Ascending aorta (tissue), 2 donors: ENCODE data around the gene SPNS2. TPM values are rescaled to one million over a fixed set of nuclear protein-coding genes. Genes with fewer than 3 reads are reported as not detected.

Source experiments
- DNase-seq, 2 donors: peaks; one replicate each; pipeline ENCODE4 v3.0.0-alpha.2; 2019; ENCODE audit warnings: low spot score in 2 of 2
- H3K27ac ChIP-seq, 2 donors: fragments of 200-600 bp; sonication (generic); one replicate each; pipeline ENCODE4 v1.5.1; 2016 to 2017; ENCODE audit warnings: mild to moderate bottlenecking in 1 of 2
- H3K27me3 ChIP-seq: fragments of 200-600 bp; sonication (generic); one replicate; pipeline ENCODE4 v1.5.1; 2017
- H3K36me3 ChIP-seq, 2 donors: fragments of 200-600 bp; sonication (generic); one replicate each; pipeline ENCODE4 v1.5.1; 2016
- H3K4me1 ChIP-seq, 2 donors: fragments of 200-600 bp; sonication (generic); one replicate each; pipeline ENCODE4 v1.5.1; 2016 to 2017; ENCODE audit warnings: mild to moderate bottlenecking in 1 of 2
- H3K4me3 ChIP-seq, 2 donors: fragments of 200-600 bp; sonication (generic); one replicate each; pipeline ENCODE4 v1.5.1; 2016 to 2017; ENCODE audit warnings: mild to moderate bottlenecking in 1 of 2
- H3K9me3 ChIP-seq, 2 donors: fragments of 200-600 bp; sonication (generic); one replicate each; pipeline ENCODE4 v1.5.1; 2016
- intact Hi-C: fragments of 100-400 bp; cut with DNase I; formaldehyde crosslinking; loops from one replicate; pipeline ENCODE4 v1.15.1; 2023
- total RNA-seq: library from RNA; depleted of rRNA; stranded (reverse); fragments of >200 nt; gene quantifications from one replicate; pipeline ENCODE4 v1.1.0, GENCODE V29; 2016
- TF ChIP-seq, protein P1 (sequence below), 3 experiments: fragments of 200-600 bp in 2 of 3; fragments of 450-650 bp in 1 of 3; sonication (generic) in 2 of 3; IDR thresholded peaks; one replicate each; pipeline ENCODE4 v1.5.1; 2016 to 2019; ENCODE audit warnings: antibody characterized with exemption in 3 of 3, mild to moderate bottlenecking in 1 of 3, moderate library complexity in 1 of 3

SPNS2 gene
- total RNA-seq, 1 donor from 2014 or later, result 107 TPM

DNA sequence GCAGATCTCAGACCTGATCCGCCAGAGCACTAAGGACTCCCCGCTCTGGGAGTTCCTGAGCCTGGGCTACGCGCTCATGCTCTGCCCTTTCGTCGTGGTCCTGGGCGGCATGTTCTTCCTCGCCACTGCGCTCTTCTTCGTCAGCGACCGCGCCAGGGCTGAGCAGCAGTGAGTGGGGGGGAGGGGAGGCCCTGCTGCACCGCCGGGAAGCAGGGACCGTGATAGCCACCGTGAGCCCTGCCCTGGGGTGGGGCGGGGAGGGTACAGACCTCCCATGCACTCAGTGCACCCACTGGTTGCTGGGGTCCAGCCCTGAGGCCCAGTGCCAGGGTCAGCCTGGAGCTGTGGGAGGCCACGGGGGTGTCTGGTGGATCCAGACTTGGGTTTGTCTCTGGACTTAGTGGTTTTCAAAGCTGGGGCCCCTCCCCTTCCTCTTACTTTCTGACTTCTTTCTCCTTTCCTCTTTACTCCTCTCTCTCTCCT lies 37.6 kb downstream of the SPNS2 start:
- peaks cover 26 to 29% of the 10 kb centered on the region in 2 donors for H3K36me3 ChIP-seq
- H3K9me3 ChIP-seq, result no peaks in the 10 kb centered on the region
- peak overlapping the region in 1 of 2 donors; percentile 71 for H3K27ac ChIP-seq
- no peak overlapping the region for H3K4me3 ChIP-seq
- intact Hi-C loops, result no loop called here
- peaks cover 4 to 20% of the 10 kb centered on the region in 2 donors for H3K4me1 ChIP-seq
- no peak for DNase-seq
- H3K27me3 ChIP-seq, result no peaks in the 10 kb centered on the region
- TF ChIP-seq, protein P1, sequence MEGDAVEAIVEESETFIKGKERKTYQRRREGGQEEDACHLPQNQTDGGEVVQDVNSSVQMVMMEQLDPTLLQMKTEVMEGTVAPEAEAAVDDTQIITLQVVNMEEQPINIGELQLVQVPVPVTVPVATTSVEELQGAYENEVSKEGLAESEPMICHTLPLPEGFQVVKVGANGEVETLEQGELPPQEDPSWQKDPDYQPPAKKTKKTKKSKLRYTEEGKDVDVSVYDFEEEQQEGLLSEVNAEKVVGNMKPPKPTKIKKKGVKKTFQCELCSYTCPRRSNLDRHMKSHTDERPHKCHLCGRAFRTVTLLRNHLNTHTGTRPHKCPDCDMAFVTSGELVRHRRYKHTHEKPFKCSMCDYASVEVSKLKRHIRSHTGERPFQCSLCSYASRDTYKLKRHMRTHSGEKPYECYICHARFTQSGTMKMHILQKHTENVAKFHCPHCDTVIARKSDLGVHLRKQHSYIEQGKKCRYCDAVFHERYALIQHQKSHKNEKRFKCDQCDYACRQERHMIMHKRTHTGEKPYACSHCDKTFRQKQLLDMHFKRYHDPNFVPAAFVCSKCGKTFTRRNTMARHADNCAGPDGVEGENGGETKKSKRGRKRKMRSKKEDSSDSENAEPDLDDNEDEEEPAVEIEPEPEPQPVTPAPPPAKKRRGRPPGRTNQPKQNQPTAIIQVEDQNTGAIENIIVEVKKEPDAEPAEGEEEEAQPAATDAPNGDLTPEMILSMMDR (IDR thresholded peaks at IDR 0.05), result no peak

DNA sequence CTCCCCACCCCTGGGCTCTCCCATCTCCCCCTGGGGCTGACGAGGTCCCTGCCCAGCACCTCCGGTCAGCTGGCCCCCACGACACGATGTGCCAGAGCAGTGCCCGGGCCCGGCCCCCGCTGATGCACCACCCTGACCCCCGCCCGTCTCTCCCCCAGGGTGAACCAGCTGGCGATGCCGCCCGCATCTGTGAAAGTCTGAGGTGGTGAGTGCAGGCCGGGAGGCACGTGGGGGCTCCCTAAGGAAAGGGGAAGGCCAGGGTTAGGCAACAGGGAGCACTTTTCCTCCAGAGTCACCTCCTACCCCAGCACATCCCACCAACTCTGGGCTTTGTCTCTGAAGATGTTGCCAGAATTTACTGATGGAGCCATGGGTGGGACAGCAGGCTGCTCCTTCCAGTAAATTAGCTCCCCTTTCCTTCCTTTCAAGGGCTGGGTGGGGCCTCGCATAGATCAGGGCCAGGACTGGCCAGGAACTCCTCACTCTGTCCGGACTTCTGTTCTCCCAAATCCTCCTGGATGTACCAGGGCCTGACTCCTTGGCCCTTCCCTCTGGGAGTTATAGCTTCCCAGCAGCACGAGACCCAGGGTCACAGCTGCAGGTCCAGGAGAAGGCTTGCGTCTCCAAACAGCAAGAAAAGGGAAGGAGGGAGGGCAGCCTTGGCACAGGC lies 38.2 kb downstream of the SPNS2 start:
- peaks cover 4 to 20% of the 10 kb centered on the region in 2 donors for H3K4me1 ChIP-seq
- H3K27me3 ChIP-seq, result no peaks in the 10 kb centered on the region
- H3K4me3 ChIP-seq, result no peak overlapping the region
- TF ChIP-seq, protein P1 (IDR thresholded peaks at IDR 0.05), result no peak
- H3K27ac ChIP-seq, result peak overlapping the region; percentile 45 to 71
- intact Hi-C loops, result no loop called here
- H3K9me3 ChIP-seq, result no peaks in the 10 kb centered on the region
- peaks cover 32 to 35% of the 10 kb centered on the region in 2 donors for H3K36me3 ChIP-seq
- DNase-seq, result no peak

DNA sequence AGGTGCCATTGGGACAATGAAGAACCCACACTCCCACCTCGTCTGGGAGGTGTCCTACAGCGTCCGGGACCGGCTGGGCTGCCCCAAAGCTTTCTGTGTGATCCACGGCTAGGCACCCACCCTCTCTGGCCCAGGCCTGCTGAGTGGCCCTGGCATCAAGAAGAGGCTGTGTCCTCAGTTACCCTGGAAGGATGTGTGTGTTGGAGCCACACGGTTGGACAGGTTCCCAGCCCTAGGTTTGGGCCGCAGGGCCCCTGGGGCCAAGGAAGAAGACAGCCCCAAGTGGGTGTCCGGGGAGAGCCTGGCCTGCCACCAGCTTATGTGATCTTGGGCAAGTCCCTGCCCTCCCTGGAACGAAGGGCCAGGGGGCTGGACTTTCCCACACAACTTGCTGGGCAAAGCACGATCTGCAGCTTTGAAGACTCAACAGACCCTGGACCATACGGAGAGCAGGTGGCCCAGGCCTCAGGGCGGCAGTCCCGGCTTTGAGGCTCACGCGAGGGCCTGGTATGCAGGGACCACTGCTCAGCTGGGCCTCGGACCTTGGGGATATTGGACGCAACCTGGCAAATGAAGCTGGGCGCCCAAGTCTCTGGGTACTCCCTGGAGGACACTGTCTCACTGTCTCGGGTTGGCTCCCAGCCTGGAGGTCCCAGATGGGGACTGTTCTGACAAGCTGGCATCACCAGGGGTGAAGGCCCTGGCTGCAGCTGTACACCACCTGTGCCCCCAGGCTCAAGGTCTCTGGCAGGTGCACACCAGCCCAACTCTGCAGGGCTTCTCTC lies 39.0 kb downstream of the SPNS2 start:
- intact Hi-C loops, result no loop called here
- no peaks in the 10 kb centered on the region for H3K27me3 ChIP-seq
- DNase-seq, result no peak
- no peak overlapping the region for H3K4me3 ChIP-seq
- TF ChIP-seq, protein P1 (IDR thresholded peaks at IDR 0.05), result no peak
- peaks cover 4 to 20% of the 10 kb centered on the region in 2 donors for H3K4me1 ChIP-seq
- peak overlapping the region; percentile 45 to 71 for H3K27ac ChIP-seq
- H3K9me3 ChIP-seq, result no peaks in the 10 kb centered on the region
- H3K36me3 ChIP-seq, result peaks cover 40 to 42% of the 10 kb centered on the region in 2 donors

DNA sequence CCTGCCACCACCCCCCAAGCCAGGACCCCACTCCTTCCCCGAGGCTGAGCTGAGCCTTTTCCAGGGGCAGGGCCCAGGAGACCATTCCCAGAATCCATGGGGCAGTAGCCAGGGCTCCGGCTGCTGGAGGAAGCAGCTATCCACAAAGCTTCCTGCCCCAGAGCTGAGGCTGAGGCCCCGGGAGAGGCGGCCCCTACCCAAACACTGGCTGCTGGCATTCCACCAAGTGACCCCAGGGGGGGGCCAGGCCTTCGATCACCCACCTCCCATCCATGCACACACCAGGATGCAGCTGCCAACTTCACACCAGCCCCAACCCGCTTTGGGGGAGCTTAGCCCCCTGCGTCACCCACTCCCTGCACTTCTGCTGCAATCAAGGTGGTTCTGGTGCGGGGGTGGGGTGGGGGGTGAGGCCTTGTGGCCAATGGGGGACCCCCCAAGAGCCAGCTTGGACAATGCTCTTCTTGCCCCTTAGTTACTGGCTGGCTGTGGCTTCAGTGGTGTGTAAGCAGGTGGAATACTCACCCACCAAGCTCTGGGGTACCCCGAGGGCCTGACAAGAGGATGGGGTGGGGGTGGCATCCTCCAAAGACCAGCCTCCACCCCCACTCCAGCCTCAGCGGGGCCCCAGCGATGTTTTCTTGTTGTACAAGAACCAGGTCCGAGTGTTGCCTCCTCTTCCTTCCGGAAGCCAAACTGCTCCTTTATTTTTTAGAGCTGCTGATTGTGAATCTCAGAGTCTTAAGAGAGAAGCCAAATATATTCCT lies 39.7 kb downstream of the SPNS2 start:
- H3K36me3 ChIP-seq, result peaks cover 46 to 50% of the 10 kb centered on the region in 2 donors
- peak overlapping the region; percentile 45 to 71 for H3K27ac ChIP-seq
- H3K27me3 ChIP-seq, result no peaks in the 10 kb centered on the region
- TF ChIP-seq, protein P1 (IDR thresholded peaks at IDR 0.05), result no peak
- H3K4me3 ChIP-seq, result no peak overlapping the region
- no peak for DNase-seq
- no peaks in the 10 kb centered on the region for H3K9me3 ChIP-seq
- intact Hi-C loops, result no loop called here
- H3K4me1 ChIP-seq, result peaks cover 4 to 20% of the 10 kb centered on the region in 2 donors

DNA sequence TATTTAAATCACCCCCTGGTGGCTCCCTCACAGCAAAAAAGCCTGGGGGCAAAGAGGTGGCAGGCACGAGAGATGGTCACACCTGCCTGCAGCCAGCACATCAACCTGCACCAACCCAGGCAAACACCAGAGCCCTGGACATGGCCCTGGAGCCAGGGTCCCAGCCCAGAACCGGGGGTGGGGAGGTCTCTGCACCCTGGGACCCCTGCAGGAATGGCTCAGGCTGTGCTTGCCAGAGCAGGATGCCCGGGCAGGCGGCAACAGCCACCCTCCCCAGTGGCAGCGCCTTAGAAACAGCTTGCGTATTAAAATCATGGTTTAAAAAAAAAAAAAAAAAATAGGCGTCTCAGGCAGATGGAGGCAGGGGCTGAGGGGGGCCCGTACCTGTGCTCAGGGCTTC lies 40.3 kb downstream of the SPNS2 start:
- intact Hi-C loops, result no loop called here
- H3K9me3 ChIP-seq, result no peaks in the 10 kb centered on the region
- TF ChIP-seq, protein P1 (IDR thresholded peaks at IDR 0.05), result no peak
- no peaks in the 10 kb centered on the region for H3K27me3 ChIP-seq
- H3K36me3 ChIP-seq, result peaks cover 48 to 56% of the 10 kb centered on the region in 2 donors
- no peak overlapping the region for H3K4me3 ChIP-seq
- peaks cover 4 to 20% of the 10 kb centered on the region in 2 donors for H3K4me1 ChIP-seq
- DNase-seq, result no peak
- H3K27ac ChIP-seq, result no peak overlapping the region
